Measurements from ENCODE around the gene RAPGEF5. TPM values are rescaled to one million over a fixed set of nuclear protein-coding genes. Genes with fewer than 3 reads are reported as not detected.

RAPGEF5 gene
- total and polyA plus RNA-seq, 10 of the 15 experiments (the other 5 are each of a cell fraction or from before 2014, with no cell fraction given): 0.38 to 4.0 (median 1.6) TPM; not detected in 1

- FAIRE-seq: no peak
Measured at GRCh38 chr7:22252016-22252415, 104.9 kb downstream of the RAPGEF5 start.

More at GRCh38 chr7:22252016-22252415, 104.9 kb downstream of the RAPGEF5 start:
- no TSS peak for BruUV-seq (replicated peaks)
- intact Hi-C loops (cut with micrococcal nuclease; ENCODE audit: unreplicated experiment): no loop called here
- H3K4me3 ChIP-seq: no peak overlapping the region
- in situ Hi-C loops (cut with MboI): no loop called here
- RAD21 ChIA-PET (ENCODE audit: unreplicated experiment): interaction anchor here (1.0 kb wide), 1 partner anchor 11 kb away, joined by 4 read pairs; no protein-coding TSS in a partner anchor
- H3K9ac ChIP-seq (ENCODE audit: control insufficient read depth, insufficient read depth, low read length): no peak overlapping the region
- no peaks in the 10 kb centered on the region; the same call in 2 of the 3 replicates for H3K9me3 ChIP-seq (replicated peaks; ENCODE audit: control insufficient read depth, insufficient read depth, low read length)
- POLR2A ChIA-PET: no interaction called here
- no peaks in the 10 kb centered on the region for H3K79me2 ChIP-seq (ENCODE audit: control insufficient read depth, insufficient read depth, low read length)
- WGBS (ENCODE audit: insufficient coverage, insufficient replicate concordance, low lambda C conversion rate, missing lambda C conversion rate): 15% methylated on average over 2 of the region's 2 CpGs
- H3K27me3 ChIP-seq (replicated peaks in 1 of 2; ENCODE audit: control insufficient read depth in 2 of 2, insufficient read depth in 2 of 2, low read length in 1 of 2): no peaks in the 10 kb centered on the region
- TF ChIP-seq CUX1 (IDR thresholded peaks at IDR 0.05; ENCODE audit: insufficient replicate concordance, low read depth, low read length): no peak
- no peak for TF ChIP-seq POU2F2 (IDR thresholded peaks at IDR 0.05; ENCODE audit: borderline replicate concordance, low read depth, low read length)
- TF ChIP-seq MTA3 (IDR thresholded peaks at IDR 0.05; ENCODE audit: borderline replicate concordance, low read length): no peak
- TF ChIP-seq ATF2 (IDR thresholded peaks at IDR 0.05; ENCODE audit: low read length): no peak
- no peak for TF ChIP-seq TCF12 (IDR thresholded peaks at IDR 0.05; ENCODE audit: low read depth, low read length)
- TF ChIP-seq BACH1 (IDR thresholded peaks at IDR 0.05; ENCODE audit: borderline replicate concordance): no peak
- TF ChIP-seq PBX3 (IDR thresholded peaks at IDR 0.05; ENCODE audit: insufficient replicate concordance, low read depth, low read length): no peak
- TF ChIP-seq, protein P1, sequence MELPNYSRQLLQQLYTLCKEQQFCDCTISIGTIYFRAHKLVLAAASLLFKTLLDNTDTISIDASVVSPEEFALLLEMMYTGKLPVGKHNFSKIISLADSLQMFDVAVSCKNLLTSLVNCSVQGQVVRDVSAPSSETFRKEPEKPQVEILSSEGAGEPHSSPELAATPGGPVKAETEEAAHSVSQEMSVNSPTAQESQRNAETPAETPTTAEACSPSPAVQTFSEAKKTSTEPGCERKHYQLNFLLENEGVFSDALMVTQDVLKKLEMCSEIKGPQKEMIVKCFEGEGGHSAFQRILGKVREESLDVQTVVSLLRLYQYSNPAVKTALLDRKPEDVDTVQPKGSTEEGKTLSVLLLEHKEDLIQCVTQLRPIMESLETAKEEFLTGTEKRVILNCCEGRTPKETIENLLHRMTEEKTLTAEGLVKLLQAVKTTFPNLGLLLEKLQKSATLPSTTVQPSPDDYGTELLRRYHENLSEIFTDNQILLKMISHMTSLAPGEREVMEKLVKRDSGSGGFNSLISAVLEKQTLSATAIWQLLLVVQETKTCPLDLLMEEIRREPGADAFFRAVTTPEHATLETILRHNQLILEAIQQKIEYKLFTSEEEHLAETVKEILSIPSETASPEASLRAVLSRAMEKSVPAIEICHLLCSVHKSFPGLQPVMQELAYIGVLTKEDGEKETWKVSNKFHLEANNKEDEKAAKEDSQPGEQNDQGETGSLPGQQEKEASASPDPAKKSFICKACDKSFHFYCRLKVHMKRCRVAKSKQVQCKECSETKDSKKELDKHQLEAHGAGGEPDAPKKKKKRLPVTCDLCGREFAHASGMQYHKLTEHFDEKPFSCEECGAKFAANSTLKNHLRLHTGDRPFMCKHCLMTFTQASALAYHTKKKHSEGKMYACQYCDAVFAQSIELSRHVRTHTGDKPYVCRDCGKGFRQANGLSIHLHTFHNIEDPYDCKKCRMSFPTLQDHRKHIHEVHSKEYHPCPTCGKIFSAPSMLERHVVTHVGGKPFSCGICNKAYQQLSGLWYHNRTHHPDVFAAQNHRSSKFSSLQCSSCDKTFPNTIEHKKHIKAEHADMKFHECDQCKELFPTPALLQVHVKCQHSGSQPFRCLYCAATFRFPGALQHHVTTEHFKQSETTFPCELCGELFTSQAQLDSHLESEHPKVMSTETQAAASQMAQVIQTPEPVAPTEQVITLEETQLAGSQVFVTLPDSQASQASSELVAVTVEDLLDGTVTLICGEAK (IDR thresholded peaks at IDR 0.05; ENCODE audit: borderline replicate concordance): no peak
- no peak for TF ChIP-seq RUNX3 (IDR thresholded peaks at IDR 0.05; ENCODE audit: low read length)
- no peak for TF ChIP-seq ZNF384 (IDR thresholded peaks at IDR 0.05; ENCODE audit: borderline replicate concordance, low read depth, low read length)
- H4K20me1 ChIP-seq (ENCODE audit: control insufficient read depth, insufficient read depth): no peaks in the 10 kb centered on the region
- no peak overlapping the region for H3K27ac ChIP-seq (ENCODE audit: control insufficient read depth, insufficient read depth)
- CTCF ChIA-PET: interaction anchor here (0.6 to 1.0 kb wide), 2 partner anchors 12 to 142 kb away, joined by 3 read pairs; no protein-coding TSS in a partner anchor
- no peak overlapping the region for H3K4me2 ChIP-seq (ENCODE audit: control insufficient read depth, insufficient read depth)
- SMC1A ChIA-PET (ENCODE audit: uncharacterized antibody, unreplicated experiment): interaction anchor here (0.7 to 1.1 kb wide), 3 partner anchors 11 to 141 kb away, joined by 3 to 4 read pairs (median 3); no protein-coding TSS in a partner anchor
- H2AFZ ChIP-seq (ENCODE audit: control insufficient read depth, low read depth, low read length): no peak overlapping the region
- no peak for DNase-seq (ENCODE audit: low read depth, low spot score)
- no peak for ATAC-seq
- no peaks in the 10 kb centered on the region for H3K4me1 ChIP-seq (ENCODE audit: control insufficient read depth, insufficient read depth, low read length)
- no peaks in the 10 kb centered on the region for H3K36me3 ChIP-seq (ENCODE audit: control insufficient read depth in 2 of 2, insufficient read depth in 2 of 2, low read length in 1 of 2)

Data from GM12878 (cell line).